ENCODE measurements around the gene GULP1. TPM values are rescaled to one million over a fixed set of nuclear protein-coding genes. Genes with fewer than 3 reads are reported as not detected.
"Not testable (repeated sequence)": the region's sequence is repeated elsewhere in the genome, so short reads cannot be mapped to it uniquely, and the experiment has no call there.

Gene GULP1
- polyA plus RNA-seq, 1 donor (not counting 4 experiments of a cell fraction or from before 2014, with no cell fraction given): 11.7 TPM

DNA sequence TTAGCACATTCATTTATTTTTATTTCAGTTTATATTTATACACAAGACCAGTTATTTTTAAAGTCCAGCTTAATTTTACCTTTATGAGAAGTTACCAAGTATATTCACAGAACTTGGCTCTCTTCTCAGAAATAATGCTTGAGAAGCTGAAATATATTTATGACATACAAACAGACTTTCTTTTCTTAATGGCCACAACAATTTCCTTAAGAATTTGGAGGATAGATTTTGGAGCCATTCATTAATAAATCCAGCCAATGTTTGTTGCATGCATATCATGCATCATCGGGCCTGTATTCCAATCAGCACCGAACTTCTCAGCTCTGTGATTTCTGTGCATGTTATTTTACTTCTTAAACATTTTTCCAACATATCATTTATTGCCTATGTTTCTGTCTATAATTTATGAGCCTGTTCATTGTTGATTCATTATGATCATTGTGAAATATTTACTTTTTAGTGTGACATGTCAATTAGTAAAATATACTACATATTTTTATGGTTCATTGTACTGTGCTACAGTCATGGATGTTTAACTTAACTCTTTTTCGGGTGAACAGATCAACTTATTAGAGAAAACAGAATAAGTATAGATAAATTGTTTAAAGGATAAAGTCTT lies 3.5 kb downstream of the GULP1 start:
- no peak overlapping the region for H3K27ac ChIP-seq (ENCODE audit: control insufficient read depth, insufficient read depth, low read length)
- dilution Hi-C loops (cut with MboI; ENCODE audit: extremely low pct_ligation_motif_present, low sequenced_read_pairs): no loop called here
- DNase-seq (ENCODE audit: low read depth, low spot score): no peak
- no peaks in the 10 kb centered on the region for H3K79me2 ChIP-seq (ENCODE audit: control insufficient read depth, insufficient read depth, low read length)
- H3K4me1 ChIP-seq (ENCODE audit: control insufficient read depth, extremely low read depth, insufficient read depth, low read length): peaks cover 10% of the 10 kb centered on the region
- H3K9me1 ChIP-seq (ENCODE audit: control insufficient read depth, extremely low read depth, insufficient read depth, low read length): no peaks in the 10 kb centered on the region
- no peaks in the 10 kb centered on the region for H3K36me3 ChIP-seq (ENCODE audit: control insufficient read depth in 2 of 2, extremely low read depth in 1 of 2, insufficient read depth in 2 of 2, low read length in 2 of 2)
- no peak overlapping the region for H3K9ac ChIP-seq (ENCODE audit: control insufficient read depth, extremely low read depth, insufficient read depth, low read length)
- no peak overlapping the region for H3K4me2 ChIP-seq (ENCODE audit: control insufficient read depth, extremely low read depth, insufficient read depth, low read depth, low read length)
- H2AFZ ChIP-seq (ENCODE audit: control insufficient read depth, low read length): no peak overlapping the region
- FAIRE-seq: no peak
- H3K4me3 ChIP-seq (ENCODE audit: control insufficient read depth in 2 of 3, extremely low read depth in 1 of 3, insufficient read depth in 2 of 3, low read depth in 1 of 3, low read length in 3 of 3): no peak overlapping the region
- H4K20me1 ChIP-seq (ENCODE audit: control insufficient read depth, extremely low read depth, insufficient read depth, low read length): no peaks in the 10 kb centered on the region
- H3K27me3 ChIP-seq (ENCODE audit: control insufficient read depth, extremely low read depth, insufficient read depth, low read length): no peaks in the 10 kb centered on the region
- no peaks in the 10 kb centered on the region for H3K9me3 ChIP-seq (ENCODE audit: control insufficient read depth, low read depth, low read length)
- TF ChIP-seq EZH2 (IDR thresholded peaks at IDR 0.05; ENCODE audit: low read length): no peak
- TF ChIP-seq, protein P1, sequence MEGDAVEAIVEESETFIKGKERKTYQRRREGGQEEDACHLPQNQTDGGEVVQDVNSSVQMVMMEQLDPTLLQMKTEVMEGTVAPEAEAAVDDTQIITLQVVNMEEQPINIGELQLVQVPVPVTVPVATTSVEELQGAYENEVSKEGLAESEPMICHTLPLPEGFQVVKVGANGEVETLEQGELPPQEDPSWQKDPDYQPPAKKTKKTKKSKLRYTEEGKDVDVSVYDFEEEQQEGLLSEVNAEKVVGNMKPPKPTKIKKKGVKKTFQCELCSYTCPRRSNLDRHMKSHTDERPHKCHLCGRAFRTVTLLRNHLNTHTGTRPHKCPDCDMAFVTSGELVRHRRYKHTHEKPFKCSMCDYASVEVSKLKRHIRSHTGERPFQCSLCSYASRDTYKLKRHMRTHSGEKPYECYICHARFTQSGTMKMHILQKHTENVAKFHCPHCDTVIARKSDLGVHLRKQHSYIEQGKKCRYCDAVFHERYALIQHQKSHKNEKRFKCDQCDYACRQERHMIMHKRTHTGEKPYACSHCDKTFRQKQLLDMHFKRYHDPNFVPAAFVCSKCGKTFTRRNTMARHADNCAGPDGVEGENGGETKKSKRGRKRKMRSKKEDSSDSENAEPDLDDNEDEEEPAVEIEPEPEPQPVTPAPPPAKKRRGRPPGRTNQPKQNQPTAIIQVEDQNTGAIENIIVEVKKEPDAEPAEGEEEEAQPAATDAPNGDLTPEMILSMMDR (optimal IDR thresholded peaks at IDR 0.05 in 1 of 3, IDR thresholded peaks at IDR 0.05 in 1 of 3, conservative IDR thresholded peaks at IDR 0.05 in 1 of 3; ENCODE audit: extremely low read depth in 1 of 3, insufficient read depth in 2 of 3, low read length in 3 of 3): no peak

DNA sequence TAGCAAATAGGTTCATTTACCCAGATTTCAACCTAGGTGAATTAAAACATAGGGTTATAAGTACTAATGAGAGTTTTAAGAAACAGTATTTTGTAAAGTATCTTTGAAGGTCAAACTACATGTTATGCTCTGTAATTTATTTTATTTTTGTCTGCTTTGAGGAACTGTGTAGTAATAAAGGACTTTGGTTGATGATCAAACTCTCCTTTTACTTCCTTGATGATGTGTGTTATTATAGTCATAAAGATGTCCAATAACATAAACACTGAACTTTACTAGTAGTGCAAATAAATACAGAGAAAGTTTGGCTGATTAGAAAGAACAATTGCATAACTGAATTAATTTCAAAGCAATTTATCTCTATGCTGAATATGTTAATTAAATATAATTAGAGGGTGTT lies 6.3 kb downstream of the GULP1 start:
- Histone ChIP-seq H3K9me3 (ENCODE audit: control insufficient read depth, low read depth, low read length) (no peaks in the 10 kb centered on the region), H3K4me3 (ENCODE audit: control insufficient read depth in 2 of 3, extremely low read depth in 1 of 3, insufficient read depth in 2 of 3, low read depth in 1 of 3, low read length in 3 of 3) (no peak overlapping the region), H3K27ac (ENCODE audit: control insufficient read depth, insufficient read depth, low read length) (no peak overlapping the region), H3K79me2 (ENCODE audit: control insufficient read depth, insufficient read depth, low read length) (no peaks in the 10 kb centered on the region), H3K4me1 (ENCODE audit: control insufficient read depth, extremely low read depth, insufficient read depth, low read length) (peaks cover 7% of the 10 kb centered on the region), H4K20me1 (ENCODE audit: control insufficient read depth, extremely low read depth, insufficient read depth, low read length) (no peaks in the 10 kb centered on the region), H3K27me3 (ENCODE audit: control insufficient read depth, extremely low read depth, insufficient read depth, low read length) (no peaks in the 10 kb centered on the region), H3K9ac (ENCODE audit: control insufficient read depth, extremely low read depth, insufficient read depth, low read length) (no peak overlapping the region), H2AFZ (ENCODE audit: control insufficient read depth, low read length) (no peak overlapping the region), H3K9me1 (ENCODE audit: control insufficient read depth, extremely low read depth, insufficient read depth, low read length) (no peaks in the 10 kb centered on the region), H3K4me2 (ENCODE audit: control insufficient read depth, extremely low read depth, insufficient read depth, low read depth, low read length) (no peak overlapping the region), H3K36me3 (ENCODE audit: control insufficient read depth in 2 of 2, extremely low read depth in 1 of 2, insufficient read depth in 2 of 2, low read length in 2 of 2) (no peaks in the 10 kb centered on the region)
- FAIRE-seq (no peak), DNase-seq (ENCODE audit: low read depth, low spot score) (no peak)
- TF ChIP-seq EZH2 (IDR thresholded peaks at IDR 0.05; ENCODE audit: low read length): no peak
- dilution Hi-C loops (cut with MboI; ENCODE audit: extremely low pct_ligation_motif_present, low sequenced_read_pairs): no loop called here

DNA sequence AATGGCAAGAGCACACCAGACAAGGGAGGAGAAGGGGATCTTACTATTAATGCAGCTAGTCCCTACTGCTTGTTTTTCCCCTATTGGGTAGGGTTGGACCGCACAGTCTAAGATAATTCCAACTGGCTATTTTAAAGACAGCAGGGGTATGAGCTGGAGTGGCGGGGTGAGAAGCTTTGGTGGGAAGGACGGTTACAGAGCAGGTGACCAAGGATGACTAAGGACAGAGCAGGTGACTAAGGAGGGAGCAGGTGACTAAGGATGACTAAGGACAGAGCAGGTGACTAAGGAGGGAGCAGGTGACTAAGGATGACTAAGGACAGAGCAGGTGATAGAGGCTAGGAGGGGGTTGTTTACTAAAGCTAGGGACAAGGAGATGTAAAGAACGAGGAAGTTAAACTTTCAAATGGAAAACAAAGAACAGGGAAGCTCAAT lies 7.3 kb downstream of the GULP1 start:
- H3K4me2 ChIP-seq (ENCODE audit: control insufficient read depth, extremely low read depth, insufficient read depth, low read depth, low read length); H3K9me1 ChIP-seq (ENCODE audit: control insufficient read depth, extremely low read depth, insufficient read depth, low read length); H4K20me1 ChIP-seq (ENCODE audit: control insufficient read depth, extremely low read depth, insufficient read depth, low read length); dilution Hi-C loops (cut with MboI; ENCODE audit: extremely low pct_ligation_motif_present, low sequenced_read_pairs); H3K4me3 ChIP-seq (ENCODE audit: control insufficient read depth in 2 of 3, extremely low read depth in 1 of 3, insufficient read depth in 2 of 3, low read depth in 1 of 3, low read length in 3 of 3); H3K9me3 ChIP-seq (ENCODE audit: control insufficient read depth, low read depth, low read length); H3K27me3 ChIP-seq (ENCODE audit: control insufficient read depth, extremely low read depth, insufficient read depth, low read length); H3K79me2 ChIP-seq (ENCODE audit: control insufficient read depth, insufficient read depth, low read length); H3K4me1 ChIP-seq (ENCODE audit: control insufficient read depth, extremely low read depth, insufficient read depth, low read length); H3K9ac ChIP-seq (ENCODE audit: control insufficient read depth, extremely low read depth, insufficient read depth, low read length); H2AFZ ChIP-seq (ENCODE audit: control insufficient read depth, low read length); H3K36me3 ChIP-seq (ENCODE audit: control insufficient read depth in 2 of 2, extremely low read depth in 1 of 2, insufficient read depth in 2 of 2, low read length in 2 of 2); DNase-seq (ENCODE audit: low read depth, low spot score): not testable (repeated sequence)
- peak overlapping the region; percentile 27 for H3K27ac ChIP-seq (ENCODE audit: control insufficient read depth, insufficient read depth, low read length)
- peak; percentile 77 for FAIRE-seq
